Raji (cell line): ENCODE results near the gene SESN1.

Experiments used
- POLR2A ChIP-seq: IDR thresholded peaks from 2 replicates; pipeline ENCODE4 v1.6.1; 2011; ENCODE audit warnings: low read depth, low read length, control low read depth; ENCODE audit not compliant: insufficient read depth

The SESN1 gene

DNA sequence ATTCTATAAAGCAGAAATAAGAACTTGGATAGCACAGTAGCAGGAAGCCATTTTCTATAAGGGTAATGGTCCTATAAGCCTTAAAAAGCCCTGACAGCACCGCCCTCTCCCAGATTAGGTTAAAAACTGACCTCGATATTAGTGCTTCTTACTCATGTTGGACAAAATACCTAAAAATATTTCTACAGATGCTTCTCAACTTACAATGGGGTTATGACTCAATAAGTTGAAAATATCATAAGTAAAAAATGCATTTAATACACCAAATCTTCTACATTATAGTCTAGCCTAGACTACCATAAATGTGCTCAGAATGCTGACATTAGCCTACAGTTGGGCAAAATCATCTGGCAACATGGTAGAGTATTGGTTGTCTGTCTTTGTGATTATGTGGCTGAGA is 70.3 kb downstream of the SESN1 start:
- no peak for TF ChIP-seq POLR2A

DNA sequence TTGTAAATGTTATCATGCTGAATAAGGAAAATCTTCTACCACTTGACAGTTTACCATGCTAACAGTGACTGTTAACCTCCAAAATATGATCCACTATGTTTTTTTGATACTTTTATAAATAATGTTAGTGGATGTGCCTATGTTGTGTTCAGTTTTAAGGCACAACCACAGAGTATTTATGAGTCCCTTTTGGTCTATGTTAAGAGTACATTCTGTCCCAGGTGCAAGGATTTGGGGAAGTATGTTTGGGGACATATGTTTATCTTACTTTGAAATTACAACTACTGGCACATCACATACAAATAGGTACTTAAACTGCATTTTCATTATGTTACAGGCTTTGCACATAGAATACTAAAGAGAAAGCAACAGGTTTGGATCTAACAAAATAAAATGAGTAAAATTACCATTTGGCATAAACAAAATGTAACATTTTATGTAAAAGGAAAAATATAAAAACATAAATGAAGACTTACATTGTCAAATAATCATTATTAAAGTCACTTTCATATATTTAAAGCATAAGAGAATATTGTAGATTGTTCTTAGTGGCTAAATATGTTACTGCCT is 71.2 kb downstream of the SESN1 start:
- TF ChIP-seq POLR2A: no peak

DNA sequence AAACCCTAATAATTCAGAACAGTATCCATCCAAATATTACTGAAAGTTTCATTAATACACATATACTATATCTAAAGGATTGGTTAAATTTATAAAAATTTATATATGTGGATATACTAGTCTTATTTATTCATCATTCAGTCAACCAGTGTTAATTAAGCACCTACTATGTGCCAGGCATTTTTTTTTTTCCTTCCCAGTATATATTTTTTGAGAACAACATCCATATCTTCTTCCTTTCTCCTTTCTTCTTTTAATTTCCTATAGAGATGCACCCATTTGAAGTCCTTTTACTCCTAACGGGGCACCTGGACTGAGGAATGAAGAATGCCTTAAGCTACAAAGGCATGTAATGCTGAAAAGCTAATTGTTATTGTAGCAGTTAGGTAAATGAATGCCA is 72.8 kb downstream of the SESN1 start:
- TF ChIP-seq POLR2A: no peak

DNA sequence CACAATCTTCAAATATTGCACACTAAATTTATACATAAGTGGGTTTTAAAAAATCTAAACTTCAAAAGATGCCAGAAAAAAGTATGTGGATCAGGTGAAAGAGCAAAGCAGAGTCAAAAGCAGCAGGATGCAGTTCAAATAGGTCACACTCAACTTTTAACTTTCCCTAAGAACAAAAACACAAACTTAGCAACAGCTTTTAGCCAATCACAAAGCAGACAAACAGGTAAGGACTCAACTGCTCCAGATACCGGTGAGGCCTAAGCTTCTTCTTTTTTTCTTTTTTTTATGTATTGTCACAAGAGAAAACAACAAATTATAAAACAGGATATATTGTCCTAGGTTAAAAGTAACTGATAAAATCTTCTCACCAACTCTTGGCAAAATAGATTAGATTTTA is 74.7 kb downstream of the SESN1 start:
- TF ChIP-seq POLR2A: no peak

DNA sequence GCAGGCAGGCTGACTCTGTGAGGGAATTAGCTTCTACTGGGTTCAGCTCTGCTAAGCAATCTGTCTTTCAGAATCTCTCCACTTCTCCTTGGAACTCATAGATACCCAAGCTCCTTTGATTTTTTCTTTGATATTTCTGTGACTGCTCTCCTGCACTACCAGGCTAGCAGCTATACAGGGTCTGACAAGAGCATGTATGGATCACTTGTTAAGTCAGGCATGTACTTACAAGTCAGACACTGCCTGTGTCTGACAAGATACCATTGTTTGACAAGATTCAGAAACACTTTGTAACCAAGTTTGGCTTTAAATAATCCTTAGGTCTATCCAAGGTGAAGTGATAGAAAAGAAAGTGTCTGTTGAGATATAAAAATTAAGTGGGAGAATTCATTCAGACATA is 79.5 kb downstream of the SESN1 start:
- no peak for TF ChIP-seq POLR2A

DNA sequence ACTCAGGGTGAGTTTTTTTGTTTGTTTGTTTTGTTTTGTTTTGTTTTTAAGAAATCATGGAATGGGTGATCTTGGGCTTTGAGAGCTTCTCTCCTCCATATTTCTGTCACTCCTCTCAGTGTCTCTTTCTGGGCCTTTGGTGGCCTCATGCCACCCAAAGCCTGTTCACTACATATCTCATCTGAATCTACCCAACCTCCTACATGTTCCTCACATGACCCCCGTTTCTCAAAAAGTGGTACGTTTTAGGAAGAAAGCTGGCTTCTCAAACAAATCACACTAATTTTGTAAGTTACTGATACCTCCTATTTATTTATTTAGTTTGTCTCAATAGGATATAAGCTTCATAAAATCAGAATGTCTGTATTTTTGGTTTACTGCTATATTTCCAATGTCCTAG is 80.0 kb downstream of the SESN1 start:
- no peak for TF ChIP-seq POLR2A

DNA sequence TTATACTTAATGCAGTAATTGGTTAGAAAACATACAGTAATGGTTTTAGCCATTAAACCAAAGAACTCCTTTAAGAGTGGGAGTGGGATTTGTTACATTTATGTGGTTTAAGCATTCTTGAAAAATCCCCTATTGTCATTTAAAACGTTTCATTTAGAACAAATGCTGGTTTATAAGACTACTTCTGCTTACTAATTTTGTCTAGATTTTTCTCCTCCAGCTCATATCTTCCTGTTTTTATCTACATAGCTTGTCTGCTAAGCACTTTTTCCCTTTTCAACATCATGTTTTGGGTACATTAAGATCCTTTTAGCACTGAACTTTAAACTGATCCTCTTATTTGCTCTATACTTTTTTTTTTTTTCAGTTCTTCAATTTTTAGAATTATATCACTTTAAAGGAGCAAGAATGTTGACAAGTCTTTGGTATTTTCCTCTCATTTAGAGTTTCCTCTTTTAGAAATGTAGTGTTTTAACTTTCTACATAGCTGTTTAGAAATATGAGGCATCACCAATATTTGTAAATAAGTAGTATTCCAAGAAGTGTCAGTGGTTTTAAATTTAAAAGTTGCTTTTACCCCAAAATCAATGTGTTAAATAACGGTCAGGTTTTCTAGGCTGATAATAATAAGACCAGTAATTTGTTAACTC is 80.9 kb downstream of the SESN1 start:
- TF ChIP-seq POLR2A: no peak

DNA sequence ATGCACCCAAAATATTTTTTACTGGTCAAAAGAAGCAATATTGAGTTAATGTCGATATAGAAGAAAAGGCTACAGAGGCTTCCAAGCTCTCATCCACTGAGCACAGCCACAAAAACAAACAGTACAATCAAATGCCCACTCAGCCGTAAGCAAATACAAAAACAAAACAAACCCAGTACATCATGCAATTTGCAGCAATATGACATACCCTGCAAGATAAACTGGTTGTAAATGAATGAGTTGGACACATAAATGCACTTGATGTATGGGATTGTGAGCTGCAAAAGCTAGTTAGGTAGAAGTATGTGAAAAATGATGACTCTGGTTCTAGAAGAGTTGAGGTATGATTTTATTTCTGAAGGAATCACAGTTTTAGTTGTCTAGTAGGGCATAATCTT is 83.9 kb downstream of the SESN1 start:
- no peak for TF ChIP-seq POLR2A

DNA sequence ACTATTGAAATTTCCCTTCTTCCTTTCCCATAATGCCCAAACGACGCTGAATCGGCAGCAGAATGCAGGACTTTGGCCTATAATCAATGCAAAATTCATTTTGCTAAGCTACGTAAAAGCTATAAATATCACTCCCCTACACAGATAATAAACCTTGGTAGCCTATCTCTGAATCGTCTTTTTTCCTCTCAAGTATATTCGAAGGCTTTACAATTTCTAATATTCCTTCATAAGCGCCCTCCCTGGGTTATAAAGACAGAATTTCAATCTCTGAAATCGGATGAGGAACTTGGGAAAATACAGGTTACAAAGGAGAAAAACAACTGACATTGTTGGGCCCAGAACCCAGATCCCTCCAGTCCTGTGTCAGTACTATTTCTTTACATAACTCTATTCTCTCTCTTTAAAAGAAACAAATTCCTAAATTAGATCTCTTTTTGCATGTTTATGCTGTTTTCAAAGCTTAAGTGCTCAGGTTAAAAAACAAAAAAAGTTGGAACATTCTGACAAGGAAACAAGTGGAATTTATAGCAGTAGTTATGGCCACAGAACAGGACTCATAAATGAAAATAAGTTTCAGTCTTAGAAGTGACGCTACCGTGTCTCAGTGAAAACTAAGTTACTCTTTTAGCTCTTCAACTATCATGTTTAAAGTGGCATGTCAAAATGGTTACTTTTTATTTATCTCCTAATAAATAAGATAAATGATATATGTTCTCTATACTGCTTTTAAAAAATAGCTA is 84.5 kb downstream of the SESN1 start:
- TF ChIP-seq POLR2A: no peak

DNA sequence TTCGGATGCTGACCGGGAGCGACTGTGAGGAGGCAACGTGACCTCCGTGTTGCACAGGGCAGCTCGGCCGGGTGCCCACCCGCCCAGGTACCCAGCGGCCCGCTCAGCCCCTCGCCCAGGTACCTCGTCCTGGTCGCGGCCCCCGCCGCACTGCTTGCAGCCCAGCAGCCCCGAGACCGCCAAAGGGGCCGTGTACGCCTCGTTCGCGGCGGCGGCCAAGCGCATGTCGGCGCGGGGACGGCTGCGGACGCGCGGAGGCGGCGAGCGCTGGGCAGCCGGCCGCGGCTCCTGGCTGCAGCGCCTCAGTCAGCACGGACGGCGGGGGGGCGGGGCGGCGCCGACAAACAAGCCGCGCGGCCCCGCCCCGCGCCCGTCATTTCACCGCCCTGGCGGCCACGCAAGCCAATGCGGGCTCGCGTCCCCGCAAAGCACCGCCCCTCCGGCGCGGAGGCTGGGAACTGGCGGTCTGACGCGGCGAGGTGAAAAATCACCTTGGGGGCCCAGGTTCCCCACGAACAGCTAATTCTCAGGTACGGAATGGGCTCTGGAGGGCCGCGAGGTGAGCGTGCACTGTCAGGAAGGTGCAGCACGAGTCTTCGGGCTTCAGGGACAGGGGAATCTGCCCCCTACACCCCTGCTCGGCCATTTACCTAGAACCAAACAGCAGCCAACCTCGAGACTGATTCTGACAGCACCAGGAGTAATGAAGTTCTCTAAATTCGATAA is 85.2 kb downstream of the SESN1 start:
- peak; percentile 84 for TF ChIP-seq POLR2A

DNA sequence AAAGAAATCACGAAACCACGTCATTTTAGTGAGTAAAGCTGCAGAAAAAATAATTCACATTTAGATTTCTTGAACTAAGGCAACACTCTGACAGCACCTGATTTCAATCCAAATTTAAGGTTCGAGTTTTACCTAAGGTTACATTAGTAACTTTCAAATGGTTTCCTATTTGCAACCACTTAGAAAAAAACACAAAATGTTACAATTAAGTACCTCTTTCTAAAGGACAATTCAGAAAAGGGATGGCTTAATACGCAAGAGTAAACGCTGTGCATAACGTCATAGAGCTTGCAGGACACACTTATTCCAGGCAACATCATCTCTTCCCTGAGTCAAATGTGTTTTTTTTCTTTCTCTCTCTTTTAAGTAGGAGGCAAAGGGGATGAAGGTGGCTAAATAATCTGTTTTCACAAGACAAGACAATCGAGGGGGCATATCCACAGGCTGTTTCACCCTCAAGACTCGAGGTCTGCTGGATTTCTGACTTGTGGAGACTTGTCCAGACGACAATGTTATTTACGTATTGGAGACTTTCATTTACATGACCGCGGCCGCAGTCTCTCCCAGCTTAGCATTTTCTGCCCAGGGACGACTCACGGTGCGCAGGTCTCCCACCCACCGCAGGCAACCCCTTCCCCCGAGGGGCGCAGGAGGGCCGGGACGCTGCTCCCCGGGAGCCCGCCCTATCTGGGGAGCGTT is 86.0 kb downstream of the SESN1 start:
- no peak for TF ChIP-seq POLR2A

DNA sequence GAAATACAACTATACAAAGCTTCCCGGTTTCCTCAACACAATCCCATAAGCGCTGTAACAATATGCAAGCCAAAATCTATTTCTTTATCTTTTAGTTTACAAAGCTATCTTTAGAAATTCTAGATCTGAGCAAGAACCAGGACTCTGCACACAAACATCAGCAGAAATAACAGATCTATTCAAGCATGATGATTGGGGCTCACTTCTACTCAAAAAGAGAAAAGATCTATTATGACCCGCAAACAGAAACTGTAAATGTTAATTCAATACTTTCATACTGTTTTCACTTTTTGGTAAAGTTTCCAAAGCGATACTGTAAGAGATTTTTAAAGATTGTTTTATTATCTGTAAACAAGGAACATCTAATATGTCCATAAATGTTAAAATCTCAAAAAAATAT is 86.6 kb downstream of the SESN1 start:
- TF ChIP-seq POLR2A: no peak

DNA sequence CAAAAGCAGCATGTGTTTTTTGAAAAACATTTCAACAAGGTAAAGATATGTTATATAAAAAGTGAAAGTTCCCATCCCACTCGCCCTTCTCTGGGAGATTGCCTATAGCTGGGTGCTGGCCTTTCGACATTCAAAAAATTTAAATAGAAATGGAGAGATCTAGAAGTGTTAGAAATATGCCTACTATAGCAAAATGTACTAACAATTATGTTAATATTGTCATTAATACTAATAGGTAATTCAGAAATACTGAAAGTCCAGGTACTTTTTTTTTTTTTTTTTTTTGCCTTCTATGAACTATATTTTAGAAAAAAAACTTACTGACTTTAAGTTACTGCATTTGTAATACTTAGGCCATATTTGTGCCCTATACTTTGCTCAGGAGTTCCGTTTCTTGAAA is 87.1 kb downstream of the SESN1 start:
- no peak for TF ChIP-seq POLR2A

DNA sequence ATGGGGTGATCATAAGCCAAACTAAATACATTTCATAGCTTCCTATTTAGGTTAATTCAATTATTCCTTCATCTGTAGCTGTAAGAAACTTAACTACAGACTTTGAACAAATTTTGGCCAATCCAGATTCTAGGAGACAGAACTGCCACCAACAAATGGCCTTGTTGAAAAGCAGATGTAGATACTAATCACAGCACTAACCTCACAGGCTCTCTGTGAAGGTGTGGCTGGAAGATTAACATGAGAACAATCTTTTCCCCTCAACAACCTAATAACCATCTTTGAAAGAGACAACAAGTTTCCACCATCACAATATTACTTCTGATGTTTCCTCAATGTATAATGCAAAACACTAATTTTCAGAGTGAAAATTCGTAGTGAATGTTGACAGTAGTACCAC is 87.8 kb downstream of the SESN1 start:
- TF ChIP-seq POLR2A: no peak

DNA sequence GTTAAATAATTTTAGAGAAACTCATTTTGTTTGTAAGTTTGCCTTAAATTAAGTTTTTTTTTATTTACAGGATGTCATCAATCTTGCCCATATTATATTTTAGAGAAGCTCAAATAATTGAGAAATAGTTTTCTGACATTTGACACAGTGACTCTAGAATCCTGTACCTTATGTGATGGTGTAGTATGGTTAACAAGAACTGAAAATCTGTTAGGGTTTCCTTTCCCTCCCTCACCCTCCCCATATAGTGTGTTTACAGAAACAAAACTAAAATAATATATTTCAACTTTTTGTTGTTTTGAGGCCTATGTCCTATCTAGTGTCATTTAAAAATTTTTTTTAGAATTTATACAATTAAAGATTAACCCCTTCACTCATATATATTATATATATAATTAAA is 91.8 kb downstream of the SESN1 start:
- TF ChIP-seq POLR2A: no peak
